Osteoblast (primary cell): ENCODE data around the gene AHNAK2. TPM values are rescaled to one million over a fixed set of nuclear protein-coding genes. Genes with fewer than 3 reads are reported as not detected.
"Not testable (repeated sequence)": the region's sequence is repeated elsewhere in the genome, so short reads cannot be mapped to it uniquely, and the experiment has no call there.

Source experiments
- DNase-seq: peaks from one replicate; pipeline ENCODE4 v3.0.0; 2011; ENCODE audit warnings: low spot score, mixed read lengths; ENCODE audit not compliant: insufficient read length; ENCODE audit errors: missing footprints
- H2AFZ ChIP-seq: 2 replicates; pipeline ENCODE4 v1.6.0; 2011; ENCODE audit warnings: mild to moderate bottlenecking, low read length
- H3K27ac ChIP-seq: 2 replicates; pipeline ENCODE4 v1.5.1; 2011; ENCODE audit warnings: mild to moderate bottlenecking, low read depth, low read length, moderate library complexity
- H3K27me3 ChIP-seq: 2 replicates; pipeline ENCODE4 v1.6.0; 2012; ENCODE audit warnings: mild to moderate bottlenecking, control low read depth, inconsistent platforms, low read length, moderate library complexity; ENCODE audit not compliant: insufficient read depth
- H3K36me3 ChIP-seq: 2 replicates; pipeline ENCODE4 v1.5.1; 2011; ENCODE audit warnings: mild to moderate bottlenecking, low read length, control low read depth, moderate library complexity; ENCODE audit not compliant: insufficient read depth
- H3K4me1 ChIP-seq: 2 replicates; pipeline ENCODE4 v1.5.1; 2011; ENCODE audit warnings: mild to moderate bottlenecking, low read length, control low read depth, moderate library complexity; ENCODE audit not compliant: insufficient read depth
- H3K4me2 ChIP-seq: 2 replicates; pipeline ENCODE4 v1.6.0; 2011; ENCODE audit warnings: mild to moderate bottlenecking, low read length; ENCODE audit not compliant: insufficient read depth
- H3K4me3 ChIP-seq: fragments of 200-600 bp; sonication (generic); 3 replicates; pipeline ENCODE4 v1.5.1; 2012; ENCODE audit warnings: mild to moderate bottlenecking, low read length, inconsistent platforms; ENCODE audit not compliant: insufficient read depth
- H3K79me2 ChIP-seq: 2 replicates; pipeline ENCODE4 v1.6.0; 2012; ENCODE audit warnings: mild to moderate bottlenecking, low read length, control low read depth, inconsistent platforms; ENCODE audit not compliant: insufficient read depth
- H3K9me3 ChIP-seq: 2 replicates; pipeline ENCODE4 v1.5.1; 2011; ENCODE audit warnings: low read depth, low read length, control low read depth
- H4K20me1 ChIP-seq: 2 replicates; pipeline ENCODE4 v1.6.0; 2012; ENCODE audit warnings: mild to moderate bottlenecking, low read length, control low read depth; ENCODE audit not compliant: insufficient read depth
- CTCF ChIP-seq: IDR thresholded peaks from 2 replicates; pipeline ENCODE4 v1.5.1; 2011; ENCODE audit warnings: mild to moderate bottlenecking, low read depth, low read length, moderate library complexity; ENCODE audit errors: extremely low read depth
- total RNA-seq: library from RNA; depleted of rRNA; stranded (reverse); fragments of >200 nt; gene quantifications from 2 replicates; pipeline ENCODE4 v1.2.3, GENCODE V29; 2012

The AHNAK2 gene
- total RNA-seq, 1 donor, result 30.8 TPM

- no peak overlapping the region for H3K27ac ChIP-seq
- DNase-seq, result peak; percentile 58
- no peaks in the 10 kb centered on the region for H3K36me3 ChIP-seq
- H3K79me2 ChIP-seq, result no peaks in the 10 kb centered on the region
- no peak for TF ChIP-seq CTCF
- H2AFZ ChIP-seq, result no peak overlapping the region
- no peaks in the 10 kb centered on the region for H3K4me1 ChIP-seq
- no peaks in the 10 kb centered on the region for H3K27me3 ChIP-seq
- H3K4me2 ChIP-seq, result no peak overlapping the region
- H3K9me3 ChIP-seq, result no peaks in the 10 kb centered on the region
- H3K4me3 ChIP-seq, result no peak overlapping the region
- no peaks in the 10 kb centered on the region for H4K20me1 ChIP-seq
Observed at GRCh38 chr14:104953097-104953496, 25.1 kb downstream of the AHNAK2 start.

GRCh38 chr14:104951863-104952657, 26.1 kb downstream of the AHNAK2 start:
- H2AFZ ChIP-seq, H3K79me2 ChIP-seq, H3K9me3 ChIP-seq, H3K27ac ChIP-seq, H3K4me2 ChIP-seq, H3K27me3 ChIP-seq, H3K4me1 ChIP-seq, H3K36me3 ChIP-seq, H4K20me1 ChIP-seq, H3K4me3 ChIP-seq: not testable (repeated sequence)
- DNase-seq, result peak; percentile 6

- H3K36me3 ChIP-seq, H3K4me1 ChIP-seq, H3K4me2 ChIP-seq, H2AFZ ChIP-seq, H3K4me3 ChIP-seq, H3K27me3 ChIP-seq, H3K79me2 ChIP-seq, H3K9me3 ChIP-seq, H3K27ac ChIP-seq, H4K20me1 ChIP-seq: not testable (repeated sequence)
- DNase-seq, result peak; percentile 47
Observed at GRCh38 chr14:104950701-104951100, 27.5 kb downstream of the AHNAK2 start.

GRCh38 chr14:104950021-104950420, 28.2 kb downstream of the AHNAK2 start:
- Histone ChIP-seq H3K27me3 (no peaks in the 10 kb centered on the region), H4K20me1 (no peaks in the 10 kb centered on the region), H3K79me2 (no peaks in the 10 kb centered on the region), H2AFZ (no peak overlapping the region), H3K9me3 (no peaks in the 10 kb centered on the region), H3K27ac (no peak overlapping the region), H3K4me2 (no peak overlapping the region), H3K4me3 (no peak overlapping the region), H3K36me3 (no peaks in the 10 kb centered on the region), H3K4me1 (no peaks in the 10 kb centered on the region)
- DNase-seq, result no peak
- no peak for TF ChIP-seq CTCF

GRCh38 chr14:104949406-104949955, 28.7 kb downstream of the AHNAK2 start:
- not testable (repeated sequence) for DNase-seq, H3K27me3 ChIP-seq, H3K79me2 ChIP-seq, H3K4me2 ChIP-seq, H3K9me3 ChIP-seq, H4K20me1 ChIP-seq, H2AFZ ChIP-seq, H3K4me3 ChIP-seq, H3K27ac ChIP-seq, H3K36me3 ChIP-seq, H3K4me1 ChIP-seq
